Esophagus squamous epithelium (tissue), 5 donors: Measurements from ENCODE around the gene MALSU1. TPM values are rescaled to one million over a fixed set of nuclear protein-coding genes. Genes with fewer than 3 reads are reported as not detected.

Experiments
- DNase-seq: peaks from one replicate; lab custom pipeline; 2025; lab: John Stamatoyannopoulos, UW
- H3K27ac ChIP-seq, 4 donors: fragments of 200-600 bp; sonication (generic); one replicate each; pipeline ENCODE4 v1.5.1; 2016 to 2019; ENCODE audit warnings: mild to moderate bottlenecking in 1 of 4
- H3K27me3 ChIP-seq, 4 donors: fragments of 200-600 bp; sonication (generic); 1 replicate in 3 of 4; 2 replicates in 1 of 4; pipeline versions ENCODE4 v1.5.1 to v1.6.0; 2017 to 2021; ENCODE audit warnings: antibody characterized with exemption in 1 of 4
- H3K36me3 ChIP-seq, 3 donors: fragments of 200-600 bp; sonication (generic); one replicate each; pipeline ENCODE4 v1.5.1; 2016 to 2019
- H3K4me1 ChIP-seq, 3 donors: fragments of 200-600 bp; sonication (generic); one replicate each; pipeline ENCODE4 v1.5.1; 2017 to 2019
- H3K4me3 ChIP-seq, 4 donors: fragments of 200-600 bp; sonication (generic); 1 replicate in 3 of 4; 2 replicates in 1 of 4; pipeline ENCODE4 v1.5.1; 2016 to 2019; ENCODE audit warnings: mild to moderate bottlenecking in 2 of 4, moderate library complexity in 1 of 4
- H3K9me3 ChIP-seq, 3 donors: fragments of 200-600 bp; sonication (generic); one replicate each; pipeline ENCODE4 v1.5.1; 2016 to 2019
- CTCF ChIP-seq, 6 experiments: fragments of 450-650 bp in 4 of 6; fragments of 200-600 bp in 2 of 6; sonication (generic) in 2 of 6; IDR thresholded peaks; one replicate each; pipeline ENCODE4 v1.5.1; 2016 to 2019; ENCODE audit warnings: antibody characterized with exemption in 6 of 6, mild to moderate bottlenecking in 4 of 6, moderate library complexity in 4 of 6
- POLR2A ChIP-seq, 4 donors: fragments of 450-650 bp; IDR thresholded peaks; one replicate each; pipeline ENCODE4 v1.6.1; 2017; ENCODE audit warnings: antibody characterized with exemption in 4 of 4, mild to moderate bottlenecking in 4 of 4, moderate library complexity in 3 of 4
- WGBS, 2 donors: methylation state at CpG; one replicate each; pipeline ENCODE4 v1.1.5; 2018; 5-methylcytosine and 5-hydroxymethylcytosine counted together
- intact Hi-C: fragments of 100-400 bp; cut with DNase I; formaldehyde crosslinking; loops from one replicate; pipeline ENCODE4 v1.15.0; 2022
- total RNA-seq, 4 donors: library from RNA; depleted of rRNA; stranded (reverse); fragments of >200 nt; gene quantifications; one replicate each; pipeline ENCODE4 v1.1.0, GENCODE V29; 2016
- donor health status: DM: yes; HTN: yes; CAD: no.

Gene MALSU1
- total RNA-seq, 4 donors from 2014 or later, result 32.6 to 55.1 (median 49.3) TPM

GRCh38 chr7:23284871-23285270 is 14.3 kb upstream of the MALSU1 start:
- H3K27me3 ChIP-seq, result no peaks in the 10 kb centered on the region
- intact Hi-C loops, result no loop called here
- H3K27ac ChIP-seq, result no peak overlapping the region
- no peak for DNase-seq
- TF ChIP-seq CTCF (IDR thresholded peaks at IDR 0.05) (no peak), POLR2A (IDR thresholded peaks at IDR 0.05) (no peak)
- 80 to 88% methylated on average over 2 of the region's 2 CpGs for WGBS, 2 donors
- H3K4me3 ChIP-seq, result no peak overlapping the region
- no peaks in the 10 kb centered on the region for H3K4me1 ChIP-seq
- H3K9me3 ChIP-seq, result no peaks in the 10 kb centered on the region
- H3K36me3 ChIP-seq, result no peaks in the 10 kb centered on the region

GRCh38 chr7:23285657-23286646 is 13.2 kb upstream of the MALSU1 start:
- 78 to 83% methylated on average over 17 of the region's 18 CpGs for WGBS, 2 donors
- H3K9me3 ChIP-seq, result no peaks in the 10 kb centered on the region
- H3K36me3 ChIP-seq, result no peaks in the 10 kb centered on the region
- DNase-seq, result no peak
- H3K27me3 ChIP-seq, result no peaks in the 10 kb centered on the region
- no peak for TF ChIP-seq CTCF (IDR thresholded peaks at IDR 0.05)
- TF ChIP-seq POLR2A (IDR thresholded peaks at IDR 0.05), result no peak
- no peaks in the 10 kb centered on the region for H3K4me1 ChIP-seq
- intact Hi-C loops, result no loop called here
- H3K4me3 ChIP-seq, result no peak overlapping the region
- no peak overlapping the region for H3K27ac ChIP-seq

- Histone ChIP-seq H3K36me3 (no peaks in the 10 kb centered on the region), H3K4me1 (peaks cover 0 to 6% (median 0%) of the 10 kb centered on the region in 3 donors), H3K27me3 (no peaks in the 10 kb centered on the region), H3K4me3 (no peak overlapping the region), H3K9me3 (no peaks in the 10 kb centered on the region), H3K27ac (no peak overlapping the region)
- WGBS, 2 donors, result 78 to 80% methylated on average over 5 of the region's 5 CpGs
- intact Hi-C loops, result no loop called here
- no peak for DNase-seq
- no peak for TF ChIP-seq POLR2A (IDR thresholded peaks at IDR 0.05)
These were observed 11.5 kb upstream of the MALSU1 start for GRCh38 chr7:23287612-23288011.

- TF ChIP-seq CTCF (IDR thresholded peaks at IDR 0.05), result no peak
- Histone ChIP-seq H3K27ac (no peak overlapping the region), H3K27me3 (no peaks in the 10 kb centered on the region), H3K4me3 (no peak overlapping the region), H3K36me3 (no peaks in the 10 kb centered on the region), H3K4me1 (peaks cover 0 to 15% (median 0%) of the 10 kb centered on the region in 3 donors), H3K9me3 (no peaks in the 10 kb centered on the region)
- 94 to 97% methylated on average over 9 of the region's 9 CpGs for WGBS, 2 donors
- intact Hi-C loops, result no loop called here
- DNase-seq, result no peak
These were observed 8.1 kb upstream of the MALSU1 start for GRCh38 chr7:23290993-23291392.

- Histone ChIP-seq H3K4me3 (no peak overlapping the region), H3K27ac (no peak overlapping the region), H3K36me3 (no peaks in the 10 kb centered on the region), H3K4me1 (peaks cover 0 to 15% (median 0%) of the 10 kb centered on the region in 3 donors), H3K9me3 (no peaks in the 10 kb centered on the region), H3K27me3 (peaks cover 0 to 4% (median 0%) of the 10 kb centered on the region in 4 donors)
- 72 to 77% methylated on average over 3 of the region's 3 CpGs for WGBS, 2 donors
- intact Hi-C loops, result no loop called here
- no peak for TF ChIP-seq CTCF (IDR thresholded peaks at IDR 0.05)
- TF ChIP-seq POLR2A (IDR thresholded peaks at IDR 0.05), result no peak
- no peak for DNase-seq
These were observed 7.1 kb upstream of the MALSU1 start for GRCh38 chr7:23291957-23292560.
